ENCODE results near the gene B3GAT3. TPM values are rescaled to one million over a fixed set of nuclear protein-coding genes. Genes with fewer than 3 reads are reported as not detected.
"Not testable (repeated sequence)": the region's sequence is repeated elsewhere in the genome, so short reads cannot be mapped to it uniquely, and the experiment has no call there.

The B3GAT3 gene
- total RNA-seq: 10 to 100 TPM; 69.6 to 79.5 TPM

GRCh38 chr11:62621567-62622470, at the start of gene B3GAT3:
B3GAT3 (minus strand) TSS chr11:62621986; CDS start chr11:62621947, 39 bp downstream.
- H3K9me3 Mint-ChIP-seq: no peaks in the 10 kb centered on the region
- H3K36me3 Mint-ChIP-seq: peaks cover 21 to 27% of the 10 kb centered on the region in 2 donors
- DNase-seq (ENCODE audit: low spot score in 2 of 2) (peak; percentile 91 to 99), ATAC-seq (peak; percentile 94 to 95)
- peak within 1 kb of the TSS; percentile 92 to 98 for H3K27ac Mint-ChIP-seq

DNA sequence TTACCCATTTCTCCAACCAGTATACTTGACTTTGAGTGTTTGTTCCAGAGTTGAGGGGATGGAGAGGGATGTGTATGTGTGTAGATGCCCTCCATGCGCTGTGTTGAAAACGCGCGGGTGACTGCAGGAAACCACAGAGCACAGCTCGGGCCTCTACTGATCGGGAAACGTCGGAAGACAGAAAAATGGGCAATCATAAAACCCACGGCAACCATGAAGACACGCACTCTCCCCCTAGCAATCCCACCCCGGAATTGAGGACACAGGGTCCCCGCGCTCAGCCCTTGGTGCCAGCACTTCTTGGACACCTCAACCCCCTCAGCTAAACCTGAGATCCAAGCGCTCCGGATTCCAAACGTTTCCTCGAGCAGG, 49.4 kb upstream of the B3GAT3 start:
- H3K9me3 Mint-ChIP-seq: no peaks in the 10 kb centered on the region
- ATAC-seq (peak; percentile 17 to 20), DNase-seq (ENCODE audit: low spot score in 2 of 2) (no peak)
- H3K27ac Mint-ChIP-seq: peak overlapping the region; percentile 97 to 98
- H3K36me3 Mint-ChIP-seq: peaks cover 33 to 53% of the 10 kb centered on the region in 2 donors

GRCh38 chr11:62669420-62670161, 47.8 kb upstream of the B3GAT3 start:
- peaks cover 50 to 56% of the 10 kb centered on the region in 2 donors for H3K36me3 Mint-ChIP-seq
- DNase-seq (ENCODE audit: low spot score in 2 of 2): no peak
- peak overlapping the region; percentile 82 to 97 for H3K27ac Mint-ChIP-seq
- ATAC-seq: no peak
- no peaks in the 10 kb centered on the region for H3K9me3 Mint-ChIP-seq

DNA sequence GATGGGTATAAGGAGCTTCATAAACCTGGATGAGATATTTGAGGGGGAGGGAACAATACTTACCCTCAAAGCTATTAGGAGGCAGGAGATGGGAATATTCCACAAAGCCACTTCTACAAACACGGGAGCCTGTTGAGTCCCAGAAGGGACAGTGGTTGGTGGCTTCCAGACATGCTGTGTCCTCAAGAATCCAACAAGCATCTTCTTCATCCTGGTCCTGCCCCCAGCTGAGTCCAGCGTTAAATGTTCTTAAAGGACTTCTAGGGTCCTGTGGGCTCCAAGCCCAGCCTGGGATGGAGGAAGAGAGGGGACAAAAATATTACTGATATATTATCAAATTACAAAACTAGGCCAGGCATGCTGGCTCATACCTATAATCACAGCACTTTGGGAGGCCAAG, 45.7 kb upstream of the B3GAT3 start:
- ATAC-seq (no peak), DNase-seq (ENCODE audit: low spot score in 2 of 2) (no peak)
- H3K9me3 Mint-ChIP-seq: no peaks in the 10 kb centered on the region
- peaks cover 62 to 64% of the 10 kb centered on the region in 2 donors for H3K36me3 Mint-ChIP-seq
- peak overlapping the region in 1 of 2 donors; percentile 96 for H3K27ac Mint-ChIP-seq

- H3K36me3 Mint-ChIP-seq: peaks cover 54 to 56% of the 10 kb centered on the region in 2 donors
- H3K9me3 Mint-ChIP-seq: no peaks in the 10 kb centered on the region
- DNase-seq (ENCODE audit: low spot score in 2 of 2) (no peak), ATAC-seq (no peak)
- H3K27ac Mint-ChIP-seq: peak overlapping the region; percentile 96 to 98
These were observed 44.6 kb upstream of the B3GAT3 start for GRCh38 chr11:62666259-62666926.

GRCh38 chr11:62665599-62666258, 43.9 kb upstream of the B3GAT3 start:
- Mint-ChIP-seq H3K36me3 (peaks cover 47 to 49% of the 10 kb centered on the region in 2 donors), H3K9me3 (no peaks in the 10 kb centered on the region), H3K27ac (peak overlapping the region; percentile 96 to 98)
- ATAC-seq (peak; percentile 28 to 31), DNase-seq (ENCODE audit: low spot score in 2 of 2) (peak in 1 of 2 donors; percentile 39)

DNA sequence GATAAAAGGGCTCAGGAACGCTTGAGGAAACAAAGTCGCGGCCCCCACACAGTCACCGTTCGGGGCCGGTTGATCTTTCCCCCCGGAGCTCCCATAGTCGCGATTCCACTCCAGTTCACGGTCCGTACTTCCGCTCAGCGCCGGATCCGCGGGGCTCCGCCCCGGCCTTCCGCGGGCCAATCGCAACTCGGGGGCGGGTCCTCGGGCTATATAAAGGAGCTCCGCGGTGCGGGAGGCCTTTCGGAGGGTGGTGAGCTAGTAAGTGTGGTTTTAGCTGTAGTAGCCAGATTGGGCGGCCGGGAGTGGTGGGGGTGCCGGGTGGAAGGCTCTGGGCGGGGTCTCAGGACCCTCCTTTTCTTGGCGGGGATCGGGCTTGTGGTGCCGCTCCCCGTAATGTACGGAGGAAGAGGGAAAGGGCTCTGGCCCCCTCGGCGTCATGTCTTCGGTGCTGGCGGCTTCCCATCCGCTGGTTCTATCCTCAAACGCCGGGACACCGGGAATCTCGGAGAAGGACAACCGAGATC, 43.4 kb upstream of the B3GAT3 start, which contains the start of the genes C11orf98 and CSKMT:
C11orf98 (minus strand) TSS at position 136 of the 524 bp plus-strand sequence; CDS start at position 95, 41 bp downstream.
CSKMT (plus strand) TSS at position 238 of the 524 bp plus-strand sequence. CDS start 568 bp downstream, outside the sequence.
- DNase-seq (ENCODE audit: low spot score in 2 of 2) (peak; percentile 96 to 98), ATAC-seq (peak; percentile 91 to 95)
- Mint-ChIP-seq H3K36me3 (peaks cover 43 to 45% of the 10 kb centered on the region in 2 donors), H3K9me3 (no peaks in the 10 kb centered on the region), H3K27ac (peak within 1 kb of the TSS; percentile 96 to 98)

DNA sequence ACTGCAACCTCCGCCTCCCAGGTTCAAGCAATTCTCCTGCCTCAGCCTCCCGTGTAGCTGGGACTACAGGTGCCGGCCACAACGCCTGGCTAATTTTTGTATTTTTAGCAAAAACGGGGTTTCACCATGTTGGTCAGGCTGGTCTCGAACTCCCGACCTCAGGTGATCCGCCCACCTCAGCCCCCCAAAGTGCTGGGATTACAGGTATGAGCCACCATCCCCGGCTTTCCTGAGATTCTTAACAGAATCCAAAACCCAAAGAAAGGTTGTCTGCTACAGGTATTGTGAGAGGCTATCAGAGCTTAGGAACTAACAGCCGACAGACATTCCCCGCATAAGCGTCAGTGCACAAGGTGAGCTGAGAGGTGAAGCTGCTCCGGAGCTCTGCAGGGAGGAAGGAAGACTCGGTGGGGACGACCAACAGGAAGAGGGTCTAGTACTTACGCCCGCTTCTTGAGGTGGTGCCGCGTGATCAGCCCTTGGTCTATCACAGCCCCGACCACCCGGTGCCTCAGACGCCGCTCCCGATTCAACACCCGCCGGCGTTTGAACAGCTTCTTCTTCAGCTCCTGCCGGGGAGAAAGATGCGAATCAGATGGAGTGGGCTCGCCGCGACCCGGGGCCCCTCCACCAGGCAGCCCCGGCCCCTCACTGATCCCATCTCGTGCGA, 42.8 kb upstream of the B3GAT3 start:
- ATAC-seq (peak; percentile 49 to 50), DNase-seq (ENCODE audit: low spot score in 2 of 2) (peak in 1 of 2 donors; percentile 53)
- Mint-ChIP-seq H3K36me3 (peaks cover 39 to 43% of the 10 kb centered on the region in 2 donors), H3K9me3 (no peaks in the 10 kb centered on the region), H3K27ac (peak overlapping the region; percentile 96 to 98)

DNA sequence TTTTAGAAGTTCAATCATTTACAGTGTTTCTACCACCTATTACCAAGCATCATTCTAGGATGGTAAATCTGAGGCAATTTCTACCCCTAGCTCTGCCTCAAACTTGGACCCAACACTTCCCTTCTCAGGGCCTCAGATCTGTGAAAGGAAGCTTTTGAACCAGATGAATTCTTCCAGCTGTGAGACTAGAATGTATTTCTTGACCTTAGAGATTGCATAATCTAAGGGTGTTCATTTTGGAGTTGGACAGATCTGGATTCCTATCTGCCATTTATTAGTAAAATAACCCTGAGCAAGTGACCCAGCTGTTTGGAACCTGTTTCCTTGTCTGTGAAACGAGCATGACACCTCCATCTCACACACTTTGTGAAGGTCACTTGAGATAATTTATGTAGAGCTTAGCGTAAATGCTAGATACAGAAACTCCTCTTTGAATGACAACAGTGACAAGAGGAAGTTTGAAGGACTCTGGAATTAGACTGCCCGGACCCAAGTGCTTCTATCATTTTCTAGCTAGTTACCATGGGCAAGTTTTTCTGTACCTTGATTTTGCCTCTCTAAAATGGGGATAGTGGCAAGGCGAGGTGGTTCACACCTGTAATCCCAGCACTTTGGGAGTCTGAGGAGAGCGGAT, 35.1 kb upstream of the B3GAT3 start:
- DNase-seq (ENCODE audit: low spot score in 2 of 2): no peak
- Mint-ChIP-seq H3K27ac (no peak overlapping the region), H3K36me3 (peaks cover 7 to 8% of the 10 kb centered on the region in 2 donors), H3K9me3 (no peaks in the 10 kb centered on the region)
- ATAC-seq: no peak

GRCh38 chr11:62654297-62654696, 32.5 kb upstream of the B3GAT3 start:
- Mint-ChIP-seq H3K27ac (peak overlapping the region; percentile 80 to 96), H3K9me3 (no peaks in the 10 kb centered on the region), H3K36me3 (peaks cover 8 to 12% of the 10 kb centered on the region in 2 donors)
- DNase-seq (ENCODE audit: low spot score in 2 of 2): no peak
- ATAC-seq: no peak

DNA sequence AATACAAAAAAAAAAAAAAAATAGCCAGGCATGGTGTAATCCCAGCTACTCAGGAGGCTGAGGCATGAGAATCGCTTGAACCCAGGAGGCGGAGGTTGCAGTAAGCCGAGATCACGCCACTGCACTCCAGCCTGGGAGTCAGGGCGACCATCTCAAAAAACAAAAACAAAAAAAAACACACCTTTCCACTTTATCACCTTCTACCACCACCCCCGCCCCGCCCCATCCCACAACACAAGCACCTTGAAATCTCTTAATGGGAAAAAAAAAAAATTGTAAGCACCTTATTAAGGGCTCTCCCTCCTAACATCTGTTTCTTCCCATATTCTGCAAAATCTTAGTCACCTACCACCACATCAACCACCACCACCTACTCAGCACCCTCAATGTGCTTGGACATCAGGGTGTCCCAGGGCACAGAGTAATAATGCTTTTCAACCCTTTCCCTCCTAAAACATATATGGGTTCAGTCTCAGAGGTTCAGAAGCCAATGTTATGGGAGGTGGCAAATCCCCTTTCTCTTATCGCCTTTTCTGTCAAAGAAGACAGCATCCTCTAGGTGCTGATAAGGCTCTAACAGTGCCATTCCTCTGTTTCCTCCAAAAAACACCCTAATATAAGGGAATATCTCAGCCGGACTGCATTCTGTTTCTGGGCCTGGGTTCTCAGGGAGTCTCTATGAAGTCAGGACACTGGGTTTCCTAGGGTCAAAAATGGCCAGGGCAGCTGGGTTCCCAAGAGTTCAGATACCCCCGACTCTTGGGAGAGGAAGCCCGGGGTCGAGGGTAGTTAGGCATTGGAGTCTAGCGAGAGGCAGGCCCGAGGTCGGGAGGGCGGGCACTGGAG, 30.6 kb upstream of the B3GAT3 start:
- H3K9me3 Mint-ChIP-seq: no peaks in the 10 kb centered on the region
- ATAC-seq (peak in 1 of 2 donors; percentile 61), DNase-seq (ENCODE audit: low spot score in 2 of 2) (no peak)
- peak overlapping the region; percentile 96 for H3K27ac Mint-ChIP-seq
- H3K36me3 Mint-ChIP-seq: peaks cover 8 to 12% of the 10 kb centered on the region in 2 donors

GRCh38 chr11:62650283-62650682, 28.5 kb upstream of the B3GAT3 start:
- H3K9me3 Mint-ChIP-seq; H3K27ac Mint-ChIP-seq; ATAC-seq; DNase-seq (ENCODE audit: low spot score in 2 of 2): not testable (repeated sequence)
- H3K36me3 Mint-ChIP-seq: peaks cover 16 to 19% of the 10 kb centered on the region in 2 donors

DNA sequence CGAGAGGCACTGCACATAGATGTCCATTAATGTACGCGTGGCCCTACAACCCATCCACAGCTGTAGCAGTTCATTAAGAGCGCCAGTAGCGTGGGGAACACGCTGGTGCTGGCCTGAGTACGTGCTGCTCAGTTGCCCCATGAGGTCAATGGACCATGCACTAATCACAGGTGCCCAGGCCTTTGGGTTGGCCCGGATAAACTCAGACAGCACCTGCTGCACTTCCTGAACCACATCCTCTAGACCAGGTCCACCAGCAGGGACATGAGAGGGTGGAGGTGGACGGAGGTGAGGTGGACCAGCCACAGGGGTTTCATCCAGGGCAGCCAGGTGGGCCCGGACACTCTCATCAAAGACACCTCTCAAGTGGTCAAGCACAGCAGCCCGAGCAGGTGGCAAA, 27.7 kb upstream of the B3GAT3 start:
- DNase-seq (ENCODE audit: low spot score in 2 of 2) (no peak), ATAC-seq (no peak)
- Mint-ChIP-seq H3K36me3 (peaks cover 19 to 20% of the 10 kb centered on the region in 2 donors), H3K9me3 (no peaks in the 10 kb centered on the region), H3K27ac (no peak overlapping the region)

GRCh38 chr11:62648967-62649364, 27.2 kb upstream of the B3GAT3 start:
- Mint-ChIP-seq H3K27ac (no peak overlapping the region), H3K9me3 (no peaks in the 10 kb centered on the region), H3K36me3 (peaks cover 19 to 20% of the 10 kb centered on the region in 2 donors)
- ATAC-seq: no peak
- no peak for DNase-seq (ENCODE audit: low spot score in 2 of 2)

Measured in activated naive CD4-positive, alpha-beta T cell treated with anti-CD3 and anti-CD28 coated beads, Interleukin-2, amount 50 U/mL, for 72 hours (primary cell).